OCI-LY7 (cell line): Measurements from ENCODE around the gene VTI1A.

Source experiments
- EZH2phosphoT487 ChIP-seq: fragments of 200-600 bp; sonication (generic); IDR thresholded peaks from 2 replicates; pipeline ENCODE4 v1.6.1; 2018; ENCODE audit warnings: low read depth, borderline replicate concordance, mild to moderate bottlenecking, mixed run types, antibody characterized with exemption, low read length, moderate library complexity, mixed read lengths
- TF ChIP-seq, protein P1 (sequence below): fragments of 200-600 bp; sonication (generic); conservative IDR thresholded peaks from 2 replicates; pipeline ENCODE4 v1.5.1; 2014; ENCODE audit warnings: mild to moderate bottlenecking, antibody characterized with exemption, low read length, moderate library complexity, mixed read lengths

DNA sequence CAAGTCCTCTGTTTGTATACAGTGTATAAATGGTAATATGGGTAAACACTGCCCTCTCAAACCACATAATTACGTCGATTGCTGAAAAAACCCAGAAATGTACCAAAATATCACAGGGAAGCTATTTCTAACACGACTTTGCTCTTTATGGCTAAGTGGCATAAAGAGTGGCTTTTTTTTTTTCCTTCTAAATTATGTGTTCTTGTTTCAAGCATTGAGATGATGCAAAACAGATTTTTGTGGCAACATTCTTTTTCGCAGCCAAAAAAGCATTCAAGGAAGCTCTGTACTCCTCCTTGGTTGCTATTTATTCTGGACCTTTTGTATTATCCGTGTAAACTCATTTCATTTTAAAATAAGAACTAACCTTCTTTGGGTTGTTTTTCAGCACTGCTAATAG is 138.9 kb downstream of the VTI1A start:
- TF ChIP-seq, protein P1, sequence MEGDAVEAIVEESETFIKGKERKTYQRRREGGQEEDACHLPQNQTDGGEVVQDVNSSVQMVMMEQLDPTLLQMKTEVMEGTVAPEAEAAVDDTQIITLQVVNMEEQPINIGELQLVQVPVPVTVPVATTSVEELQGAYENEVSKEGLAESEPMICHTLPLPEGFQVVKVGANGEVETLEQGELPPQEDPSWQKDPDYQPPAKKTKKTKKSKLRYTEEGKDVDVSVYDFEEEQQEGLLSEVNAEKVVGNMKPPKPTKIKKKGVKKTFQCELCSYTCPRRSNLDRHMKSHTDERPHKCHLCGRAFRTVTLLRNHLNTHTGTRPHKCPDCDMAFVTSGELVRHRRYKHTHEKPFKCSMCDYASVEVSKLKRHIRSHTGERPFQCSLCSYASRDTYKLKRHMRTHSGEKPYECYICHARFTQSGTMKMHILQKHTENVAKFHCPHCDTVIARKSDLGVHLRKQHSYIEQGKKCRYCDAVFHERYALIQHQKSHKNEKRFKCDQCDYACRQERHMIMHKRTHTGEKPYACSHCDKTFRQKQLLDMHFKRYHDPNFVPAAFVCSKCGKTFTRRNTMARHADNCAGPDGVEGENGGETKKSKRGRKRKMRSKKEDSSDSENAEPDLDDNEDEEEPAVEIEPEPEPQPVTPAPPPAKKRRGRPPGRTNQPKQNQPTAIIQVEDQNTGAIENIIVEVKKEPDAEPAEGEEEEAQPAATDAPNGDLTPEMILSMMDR, result no peak
- TF ChIP-seq EZH2phosphoT487, result no peak
